ENCODE measurements around the gene FREY1.
A peak's percentile ranks its signal among the peaks of the same experiment; 100 is the strongest.

The FREY1 gene

GRCh38 chr11:45939836-45940235 is 32.8 kb upstream of the FREY1 start:
- H3K4me1 ChIP-seq (ENCODE audit: control extremely low read depth in 1 of 4, control insufficient read depth in 4 of 4, insufficient read depth in 4 of 4, low read length in 3 of 4), result no peaks in the 10 kb centered on the region
- no peaks in the 10 kb centered on the region for H3K27me3 ChIP-seq (replicated peaks in 2 of 5; ENCODE audit: control insufficient read depth in 4 of 5, insufficient read depth in 5 of 5, low read length in 4 of 5)
- POLR2A ChIA-PET, result no interaction called here
- no CpG with 5 or more reads among the region's 2 CpGs for WGBS (ENCODE audit: insufficient coverage)
- H3K27ac ChIP-seq (ENCODE audit: insufficient read depth in 1 of 2, low read depth in 1 of 2, low read length in 2 of 2, poor library complexity in 1 of 2, severe bottlenecking in 2 of 2), result no peak overlapping the region
- peaks cover 8 to 53% (median 21%) of the 10 kb centered on the region in 4 experiments for H3K36me3 ChIP-seq (ENCODE audit: control insufficient read depth in 4 of 4, insufficient read depth in 4 of 4, low read length in 3 of 4)
- CTCF ChIA-PET, result interaction anchor here (0.8 kb wide), 1 partner anchor 16 kb away, joined by 3 read pairs; no protein-coding TSS in a partner anchor
- no peak overlapping the region for H3K4me3 ChIP-seq (ENCODE audit: control insufficient read depth in 1 of 7, extremely low read depth in 1 of 7, insufficient read depth in 4 of 7, low read depth in 2 of 7, low read length in 6 of 7)
- DNase-seq, result no peak
- no peaks in the 10 kb centered on the region for H3K9me3 ChIP-seq (ENCODE audit: control extremely low read depth in 1 of 5, control insufficient read depth in 4 of 5, insufficient read depth in 2 of 5, low read depth in 1 of 5, low read length in 4 of 5)

- H3K36me3 ChIP-seq (ENCODE audit: control insufficient read depth in 4 of 4, insufficient read depth in 4 of 4, low read length in 3 of 4), result peaks cover 7 to 59% (median 32%) of the 10 kb centered on the region in 4 experiments
- CTCF ChIA-PET, result interaction anchor here (1.3 kb wide), 2 partner anchors 11 to 94 kb away, joined by 3 to 4 read pairs; no protein-coding TSS in a partner anchor
- H3K27ac ChIP-seq (ENCODE audit: insufficient read depth in 1 of 2, low read depth in 1 of 2, low read length in 2 of 2, poor library complexity in 1 of 2, severe bottlenecking in 2 of 2), result no peak overlapping the region
- no peaks in the 10 kb centered on the region for H3K9me3 ChIP-seq (ENCODE audit: control extremely low read depth in 1 of 5, control insufficient read depth in 4 of 5, insufficient read depth in 2 of 5, low read depth in 1 of 5, low read length in 4 of 5)
- H3K27me3 ChIP-seq (replicated peaks in 2 of 5; ENCODE audit: control insufficient read depth in 4 of 5, insufficient read depth in 5 of 5, low read length in 4 of 5), result no peaks in the 10 kb centered on the region
- no peak for DNase-seq
- H3K4me1 ChIP-seq (ENCODE audit: control extremely low read depth in 1 of 4, control insufficient read depth in 4 of 4, insufficient read depth in 4 of 4, low read length in 3 of 4), result no peaks in the 10 kb centered on the region
- WGBS (ENCODE audit: insufficient coverage), result 95% methylated on average over 7 of the region's 10 CpGs
- POLR2A ChIA-PET, result no interaction called here
- no peak overlapping the region for H3K4me3 ChIP-seq (ENCODE audit: control insufficient read depth in 1 of 7, extremely low read depth in 1 of 7, insufficient read depth in 4 of 7, low read depth in 2 of 7, low read length in 6 of 7)
Observed at GRCh38 chr11:45937916-45938315, 30.8 kb upstream of the FREY1 start.

GRCh38 chr11:45936511-45937054 is 29.5 kb upstream of the FREY1 start:
- ChIA-PET POLR2A (no interaction called here), CTCF (interaction anchor here (0.7 to 1.3 kb wide), 5 partner anchors 10 to 92 kb away, joined by 3 to 4 read pairs (median 3); partner anchors contain the start of genes LARGE2 and PEX16)
- 93% methylated on average over 3 of the region's 4 CpGs for WGBS (ENCODE audit: insufficient coverage)
- H3K36me3 ChIP-seq (ENCODE audit: control insufficient read depth in 4 of 4, insufficient read depth in 4 of 4, low read length in 3 of 4), result peaks cover 8 to 67% (median 32%) of the 10 kb centered on the region in 4 experiments
- H3K4me1 ChIP-seq (ENCODE audit: control extremely low read depth in 1 of 4, control insufficient read depth in 4 of 4, insufficient read depth in 4 of 4, low read length in 3 of 4), result no peaks in the 10 kb centered on the region
- no peak overlapping the region for H3K4me3 ChIP-seq (ENCODE audit: control insufficient read depth in 1 of 7, extremely low read depth in 1 of 7, insufficient read depth in 4 of 7, low read depth in 2 of 7, low read length in 6 of 7)
- H3K27me3 ChIP-seq (replicated peaks in 2 of 5; ENCODE audit: control insufficient read depth in 4 of 5, insufficient read depth in 5 of 5, low read length in 4 of 5), result no peaks in the 10 kb centered on the region
- peak overlapping the region in 1 of 2 experiments; percentile 2 for H3K27ac ChIP-seq (ENCODE audit: insufficient read depth in 1 of 2, low read depth in 1 of 2, low read length in 2 of 2, poor library complexity in 1 of 2, severe bottlenecking in 2 of 2)
- DNase-seq, result no peak
- H3K9me3 ChIP-seq (ENCODE audit: control extremely low read depth in 1 of 5, control insufficient read depth in 4 of 5, insufficient read depth in 2 of 5, low read depth in 1 of 5, low read length in 4 of 5), result no peaks in the 10 kb centered on the region

GRCh38 chr11:45935349-45936064 is 28.4 kb upstream of the FREY1 start:
- no peak overlapping the region for H3K27ac ChIP-seq (ENCODE audit: insufficient read depth in 1 of 2, low read depth in 1 of 2, low read length in 2 of 2, poor library complexity in 1 of 2, severe bottlenecking in 2 of 2)
- DNase-seq, result no peak
- H3K36me3 ChIP-seq (ENCODE audit: control insufficient read depth in 4 of 4, insufficient read depth in 4 of 4, low read length in 3 of 4), result peaks cover 8 to 72% (median 31%) of the 10 kb centered on the region in 4 experiments
- no peaks in the 10 kb centered on the region for H3K27me3 ChIP-seq (replicated peaks in 2 of 5; ENCODE audit: control insufficient read depth in 4 of 5, insufficient read depth in 5 of 5, low read length in 4 of 5)
- no peaks in the 10 kb centered on the region for H3K9me3 ChIP-seq (ENCODE audit: control extremely low read depth in 1 of 5, control insufficient read depth in 4 of 5, insufficient read depth in 2 of 5, low read depth in 1 of 5, low read length in 4 of 5)
- no peak overlapping the region for H3K4me3 ChIP-seq (ENCODE audit: control insufficient read depth in 1 of 7, extremely low read depth in 1 of 7, insufficient read depth in 4 of 7, low read depth in 2 of 7, low read length in 6 of 7)
- ChIA-PET CTCF (interaction anchor here (0.7 to 1.1 kb wide), 2 partner anchors 8 to 65 kb away, joined by 3 to 4 read pairs; no protein-coding TSS in a partner anchor), POLR2A (no interaction called here)
- 97% methylated on average over 6 of the region's 8 CpGs for WGBS (ENCODE audit: insufficient coverage)
- peaks cover 0 to 3% (median 0%) of the 10 kb centered on the region in 4 experiments for H3K4me1 ChIP-seq (ENCODE audit: control extremely low read depth in 1 of 4, control insufficient read depth in 4 of 4, insufficient read depth in 4 of 4, low read length in 3 of 4)

DNA sequence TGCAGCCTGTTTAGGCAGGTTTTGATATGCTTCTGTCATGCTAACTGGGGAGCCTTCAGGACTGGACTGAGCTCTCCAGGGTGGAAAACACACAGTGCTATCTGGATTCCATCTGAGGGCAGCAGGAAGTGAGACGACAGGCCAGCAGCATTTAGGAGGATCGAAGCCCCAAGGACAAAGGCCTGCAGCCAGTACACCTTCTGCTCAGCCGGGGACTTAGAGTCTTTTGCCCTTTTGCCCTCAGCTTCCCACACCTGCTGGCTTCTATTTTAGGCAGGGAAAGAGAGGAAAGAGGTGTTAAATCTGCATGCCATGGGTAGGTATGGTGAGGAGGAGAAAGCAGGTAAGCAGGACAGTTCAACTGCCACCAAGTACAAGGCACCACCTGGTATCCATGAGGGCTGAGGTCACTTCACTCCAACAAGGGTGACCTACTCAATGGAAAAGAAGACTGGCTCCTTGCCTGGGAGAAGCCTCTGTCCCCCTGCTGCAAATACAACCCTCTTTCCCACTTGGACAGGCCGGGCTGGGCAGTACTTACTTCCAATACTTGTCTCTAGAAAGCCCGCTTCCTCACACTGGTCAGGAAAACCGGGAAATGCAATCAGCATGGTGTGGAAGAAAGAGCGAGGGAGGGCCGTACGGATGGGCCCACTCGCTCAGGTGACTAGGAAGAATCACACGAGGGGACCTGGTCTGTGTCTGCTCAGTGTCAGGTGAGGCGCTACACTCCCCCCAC is 27.7 kb upstream of the FREY1 start:
- Histone ChIP-seq H3K36me3 (ENCODE audit: control insufficient read depth in 4 of 4, insufficient read depth in 4 of 4, low read length in 3 of 4) (peaks cover 7 to 72% (median 30%) of the 10 kb centered on the region in 4 experiments), H3K9me3 (ENCODE audit: control extremely low read depth in 1 of 5, control insufficient read depth in 4 of 5, insufficient read depth in 2 of 5, low read depth in 1 of 5, low read length in 4 of 5) (no peaks in the 10 kb centered on the region), H3K4me3 (ENCODE audit: control insufficient read depth in 1 of 7, extremely low read depth in 1 of 7, insufficient read depth in 4 of 7, low read depth in 2 of 7, low read length in 6 of 7) (no peak overlapping the region), H3K27ac (ENCODE audit: insufficient read depth in 1 of 2, low read depth in 1 of 2, low read length in 2 of 2, poor library complexity in 1 of 2, severe bottlenecking in 2 of 2) (no peak overlapping the region), H3K4me1 (ENCODE audit: control extremely low read depth in 1 of 4, control insufficient read depth in 4 of 4, insufficient read depth in 4 of 4, low read length in 3 of 4) (peaks cover 0 to 9% (median 3%) of the 10 kb centered on the region in 4 experiments), H3K27me3 (replicated peaks in 2 of 5; ENCODE audit: control insufficient read depth in 4 of 5, insufficient read depth in 5 of 5, low read length in 4 of 5) (no peaks in the 10 kb centered on the region)
- CTCF ChIA-PET, result interaction anchor here (0.6 to 0.7 kb wide), 2 partner anchors 64 to 1209 kb away, joined by 3 to 4 read pairs; no protein-coding TSS in a partner anchor
- POLR2A ChIA-PET, result no interaction called here
- DNase-seq, result no peak
- 95% methylated on average over 10 of the region's 12 CpGs for WGBS (ENCODE audit: insufficient coverage)

GRCh38 chr11:45933846-45934579 is 26.9 kb upstream of the FREY1 start:
- Histone ChIP-seq H3K4me1 (ENCODE audit: control extremely low read depth in 1 of 4, control insufficient read depth in 4 of 4, insufficient read depth in 4 of 4, low read length in 3 of 4) (peaks cover 0 to 10% (median 3%) of the 10 kb centered on the region in 4 experiments), H3K27ac (ENCODE audit: insufficient read depth in 1 of 2, low read depth in 1 of 2, low read length in 2 of 2, poor library complexity in 1 of 2, severe bottlenecking in 2 of 2) (no peak overlapping the region), H3K4me3 (ENCODE audit: control insufficient read depth in 1 of 7, extremely low read depth in 1 of 7, insufficient read depth in 4 of 7, low read depth in 2 of 7, low read length in 6 of 7) (no peak overlapping the region), H3K36me3 (ENCODE audit: control insufficient read depth in 4 of 4, insufficient read depth in 4 of 4, low read length in 3 of 4) (peaks cover 6 to 72% (median 29%) of the 10 kb centered on the region in 4 experiments), H3K27me3 (replicated peaks in 2 of 5; ENCODE audit: control insufficient read depth in 4 of 5, insufficient read depth in 5 of 5, low read length in 4 of 5) (no peaks in the 10 kb centered on the region), H3K9me3 (ENCODE audit: control extremely low read depth in 1 of 5, control insufficient read depth in 4 of 5, insufficient read depth in 2 of 5, low read depth in 1 of 5, low read length in 4 of 5) (no peaks in the 10 kb centered on the region)
- ChIA-PET CTCF (interaction anchor here (0.6 kb wide), 1 partner anchor 1210 kb away, joined by 3 read pairs; no protein-coding TSS in a partner anchor), POLR2A (no interaction called here)
- DNase-seq, result no peak
- 95% methylated on average over 14 of the region's 21 CpGs for WGBS (ENCODE audit: insufficient coverage)

Data from common myeloid progenitor, CD34-positive (primary cell).